ENCODE measurements around the gene IL19. TPM values are rescaled to one million over a fixed set of nuclear protein-coding genes. Genes with fewer than 3 reads are reported as not detected.

IL19 gene
- total and polyA plus RNA-seq, 4 donors, result 0.10 to 0.68 (median 0.12) TPM; not detected in 1

DNA sequence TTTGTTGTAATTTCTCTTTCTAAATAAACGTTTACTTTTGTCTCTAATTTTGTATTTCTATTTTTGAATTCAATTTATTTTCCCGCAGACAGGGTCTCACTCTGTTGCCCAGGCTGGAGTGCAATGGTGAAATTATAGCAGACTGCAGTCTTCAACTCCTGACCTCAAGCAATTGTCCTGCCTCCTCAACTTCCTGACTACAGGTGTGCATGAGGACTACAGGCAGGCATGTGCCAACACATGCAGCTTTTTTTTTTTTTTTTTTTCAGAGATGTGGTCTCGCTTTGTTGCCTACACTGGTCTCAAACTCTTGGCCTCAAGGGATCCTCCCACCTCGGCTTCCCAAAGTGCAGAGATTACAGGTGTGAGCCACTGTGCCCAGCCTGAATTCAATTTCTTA, 58.2 kb downstream of the IL19 start:
- Histone ChIP-seq H3K9ac (ENCODE audit: insufficient read depth in 1 of 2, low read length in 2 of 2) (no peak overlapping the region), H3K4me1 (ENCODE audit: control insufficient read depth in 5 of 5, insufficient read depth in 5 of 5, low read length in 5 of 5) (peaks cover 0 to 7% (median 0%) of the 10 kb centered on the region in 5 donors), H3K27me3 (ENCODE audit: control insufficient read depth in 3 of 3, insufficient read depth in 3 of 3, low read length in 2 of 3) (no peaks in the 10 kb centered on the region), H3K9me3 (ENCODE audit: control insufficient read depth in 4 of 4, insufficient read depth in 3 of 4, low read length in 3 of 4) (no peaks in the 10 kb centered on the region), H3K36me3 (ENCODE audit: control insufficient read depth in 4 of 4, insufficient read depth in 4 of 4, low read length in 4 of 4) (no peaks in the 10 kb centered on the region), H3K4me3 (no peak overlapping the region), H3K27ac (ENCODE audit: low read depth in 1 of 2, low read length in 1 of 2) (no peak overlapping the region)
- no peak for ATAC-seq (ENCODE audit: insufficient read depth, low FRiP score)
- TF ChIP-seq, protein P1, sequence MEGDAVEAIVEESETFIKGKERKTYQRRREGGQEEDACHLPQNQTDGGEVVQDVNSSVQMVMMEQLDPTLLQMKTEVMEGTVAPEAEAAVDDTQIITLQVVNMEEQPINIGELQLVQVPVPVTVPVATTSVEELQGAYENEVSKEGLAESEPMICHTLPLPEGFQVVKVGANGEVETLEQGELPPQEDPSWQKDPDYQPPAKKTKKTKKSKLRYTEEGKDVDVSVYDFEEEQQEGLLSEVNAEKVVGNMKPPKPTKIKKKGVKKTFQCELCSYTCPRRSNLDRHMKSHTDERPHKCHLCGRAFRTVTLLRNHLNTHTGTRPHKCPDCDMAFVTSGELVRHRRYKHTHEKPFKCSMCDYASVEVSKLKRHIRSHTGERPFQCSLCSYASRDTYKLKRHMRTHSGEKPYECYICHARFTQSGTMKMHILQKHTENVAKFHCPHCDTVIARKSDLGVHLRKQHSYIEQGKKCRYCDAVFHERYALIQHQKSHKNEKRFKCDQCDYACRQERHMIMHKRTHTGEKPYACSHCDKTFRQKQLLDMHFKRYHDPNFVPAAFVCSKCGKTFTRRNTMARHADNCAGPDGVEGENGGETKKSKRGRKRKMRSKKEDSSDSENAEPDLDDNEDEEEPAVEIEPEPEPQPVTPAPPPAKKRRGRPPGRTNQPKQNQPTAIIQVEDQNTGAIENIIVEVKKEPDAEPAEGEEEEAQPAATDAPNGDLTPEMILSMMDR (IDR thresholded peaks at IDR 0.05; ENCODE audit: control extremely low read depth, extremely low read depth), result no peak
- 81 to 82% methylated on average over 4 of the region's 4 CpGs for WGBS, 2 donors
- DNase-seq, result no peak

DNA sequence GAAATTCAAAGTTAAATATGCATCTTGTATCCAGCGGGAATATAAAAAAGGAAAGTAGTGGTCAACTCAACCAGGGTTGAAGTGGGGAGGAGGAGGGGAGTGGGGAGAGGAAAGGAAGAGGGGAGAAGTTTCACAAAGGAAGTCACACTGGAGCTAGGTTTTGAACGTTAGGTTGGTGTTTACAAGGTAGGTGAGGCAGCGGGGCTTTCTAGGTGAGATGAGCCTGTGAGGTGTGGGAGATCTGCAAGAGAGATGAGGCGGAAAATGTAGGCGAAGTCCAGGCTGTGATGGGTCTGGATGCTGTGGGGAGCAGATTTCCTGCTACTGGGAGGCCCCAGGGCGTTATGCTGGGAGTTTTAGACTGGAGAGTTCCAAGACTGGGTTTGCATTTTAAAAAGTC, 58.7 kb downstream of the IL19 start:
- Histone ChIP-seq H3K9ac (ENCODE audit: insufficient read depth in 1 of 2, low read length in 2 of 2) (no peak overlapping the region), H3K27ac (ENCODE audit: low read depth in 1 of 2, low read length in 1 of 2) (no peak overlapping the region), H3K4me3 (no peak overlapping the region), H3K9me3 (ENCODE audit: control insufficient read depth in 4 of 4, insufficient read depth in 3 of 4, low read length in 3 of 4) (no peaks in the 10 kb centered on the region), H3K36me3 (ENCODE audit: control insufficient read depth in 4 of 4, insufficient read depth in 4 of 4, low read length in 4 of 4) (no peaks in the 10 kb centered on the region), H3K27me3 (ENCODE audit: control insufficient read depth in 3 of 3, insufficient read depth in 3 of 3, low read length in 2 of 3) (no peaks in the 10 kb centered on the region), H3K4me1 (ENCODE audit: control insufficient read depth in 5 of 5, insufficient read depth in 5 of 5, low read length in 5 of 5) (peaks cover 0 to 2% (median 0%) of the 10 kb centered on the region in 5 donors)
- DNase-seq (no peak), ATAC-seq (ENCODE audit: insufficient read depth, low FRiP score) (no peak)
- WGBS, 2 donors, result 72 to 77% methylated on average over 6 of the region's 6 CpGs
- TF ChIP-seq, protein P1 (IDR thresholded peaks at IDR 0.05; ENCODE audit: control extremely low read depth, extremely low read depth), result no peak

DNA sequence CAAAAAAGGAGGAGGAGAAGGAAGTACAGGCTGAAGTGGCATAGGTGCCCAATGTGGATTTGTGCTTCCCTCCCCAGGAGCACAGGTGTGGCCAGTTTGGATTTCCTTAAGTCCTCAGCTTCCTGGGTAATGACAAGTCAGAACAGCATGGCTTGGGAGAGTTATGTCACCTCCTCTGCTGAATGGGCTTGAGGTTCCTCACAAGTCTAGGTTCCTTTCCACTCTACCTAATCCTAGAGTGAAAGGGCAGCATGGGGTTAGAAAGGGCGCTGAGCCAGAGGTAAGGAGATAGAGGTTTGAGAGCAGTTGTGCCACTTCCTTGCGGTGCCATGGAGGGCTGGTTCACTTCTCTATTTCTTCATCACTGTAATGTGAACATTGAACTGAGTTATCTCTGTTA, 59.3 kb downstream of the IL19 start:
- no peak for ATAC-seq (ENCODE audit: insufficient read depth, low FRiP score)
- Histone ChIP-seq H3K36me3 (ENCODE audit: control insufficient read depth in 4 of 4, insufficient read depth in 4 of 4, low read length in 4 of 4) (no peaks in the 10 kb centered on the region), H3K27me3 (ENCODE audit: control insufficient read depth in 3 of 3, insufficient read depth in 3 of 3, low read length in 2 of 3) (no peaks in the 10 kb centered on the region), H3K4me3 (no peak overlapping the region), H3K9ac (ENCODE audit: insufficient read depth in 1 of 2, low read length in 2 of 2) (no peak overlapping the region), H3K4me1 (ENCODE audit: control insufficient read depth in 5 of 5, insufficient read depth in 5 of 5, low read length in 5 of 5) (no peaks in the 10 kb centered on the region), H3K27ac (ENCODE audit: low read depth in 1 of 2, low read length in 1 of 2) (no peak overlapping the region), H3K9me3 (ENCODE audit: control insufficient read depth in 4 of 4, insufficient read depth in 3 of 4, low read length in 3 of 4) (no peaks in the 10 kb centered on the region)
- DNase-seq, result no peak
- 36 to 53% methylated on average over 2 of the region's 2 CpGs for WGBS, 2 donors
- TF ChIP-seq, protein P1 (IDR thresholded peaks at IDR 0.05; ENCODE audit: control extremely low read depth, extremely low read depth), result no peak

DNA sequence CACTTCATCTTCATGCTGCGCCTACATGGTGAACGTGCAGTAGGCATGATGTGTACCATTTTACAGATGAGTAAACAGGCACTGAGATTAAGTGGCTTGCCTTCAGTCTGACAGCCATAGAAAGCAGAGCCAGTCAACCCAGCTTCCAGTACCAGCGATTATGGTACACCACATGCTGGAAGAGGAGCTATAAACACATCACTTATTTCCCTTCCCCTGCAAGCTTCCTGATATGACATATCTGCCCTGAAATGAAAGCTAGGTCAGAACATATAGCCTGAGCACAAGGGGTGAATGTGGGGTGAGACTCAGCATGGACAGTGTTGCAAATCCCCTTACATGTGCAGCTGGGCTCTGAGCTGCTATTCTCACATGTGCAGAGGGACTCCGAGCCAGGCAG, 61.1 kb downstream of the IL19 start:
- TF ChIP-seq, protein P1 (IDR thresholded peaks at IDR 0.05; ENCODE audit: control extremely low read depth, extremely low read depth), result no peak
- no peaks in the 10 kb centered on the region for H3K9me3 ChIP-seq (ENCODE audit: control insufficient read depth in 4 of 4, insufficient read depth in 3 of 4, low read length in 3 of 4)
- 65 to 75% methylated on average over 4 of the region's 4 CpGs for WGBS, 2 donors
- DNase-seq (no peak), ATAC-seq (ENCODE audit: insufficient read depth, low FRiP score) (no peak)
- H3K27ac ChIP-seq (ENCODE audit: low read depth in 1 of 2, low read length in 1 of 2), result no peak overlapping the region
- no peak overlapping the region for H3K4me3 ChIP-seq
- no peaks in the 10 kb centered on the region for H3K27me3 ChIP-seq (ENCODE audit: control insufficient read depth in 3 of 3, insufficient read depth in 3 of 3, low read length in 2 of 3)
- no peaks in the 10 kb centered on the region for H3K4me1 ChIP-seq (ENCODE audit: control insufficient read depth in 5 of 5, insufficient read depth in 5 of 5, low read length in 5 of 5)
- no peak overlapping the region for H3K9ac ChIP-seq (ENCODE audit: insufficient read depth in 1 of 2, low read length in 2 of 2)
- H3K36me3 ChIP-seq (ENCODE audit: control insufficient read depth in 4 of 4, insufficient read depth in 4 of 4, low read length in 4 of 4), result no peaks in the 10 kb centered on the region

All from lung (tissue), 12 donors.